Fibroblast of villous mesenchyme (primary cell): ENCODE results near the gene VPS54. TPM values are rescaled to one million over a fixed set of nuclear protein-coding genes. Genes with fewer than 3 reads are reported as not detected.

ENCODE experiments used
- DNase-seq: peaks from one replicate; pipeline ENCODE4 v3.0.0-alpha.2; 2010; ENCODE audit warnings: low read depth
- H3K4me3 ChIP-seq: 2 replicates; pipeline ENCODE4 v1.5.1; 2011; ENCODE audit warnings: low read depth, mild to moderate bottlenecking, low read length
- total RNA-seq: library from RNA; depleted of rRNA; stranded (reverse); fragments of >200 nt; gene quantifications from 2 replicates; pipeline ENCODE4 v1.2.3, GENCODE V29; 2012
- TF ChIP-seq, protein P1 (sequence below): IDR thresholded peaks from 2 replicates; pipeline ENCODE4 v1.5.1; 2012; ENCODE audit warnings: low read depth, mild to moderate bottlenecking, low read length; ENCODE audit not compliant: insufficient read depth

Gene VPS54
- total RNA-seq, 1 donor = 32.0 TPM

DNA sequence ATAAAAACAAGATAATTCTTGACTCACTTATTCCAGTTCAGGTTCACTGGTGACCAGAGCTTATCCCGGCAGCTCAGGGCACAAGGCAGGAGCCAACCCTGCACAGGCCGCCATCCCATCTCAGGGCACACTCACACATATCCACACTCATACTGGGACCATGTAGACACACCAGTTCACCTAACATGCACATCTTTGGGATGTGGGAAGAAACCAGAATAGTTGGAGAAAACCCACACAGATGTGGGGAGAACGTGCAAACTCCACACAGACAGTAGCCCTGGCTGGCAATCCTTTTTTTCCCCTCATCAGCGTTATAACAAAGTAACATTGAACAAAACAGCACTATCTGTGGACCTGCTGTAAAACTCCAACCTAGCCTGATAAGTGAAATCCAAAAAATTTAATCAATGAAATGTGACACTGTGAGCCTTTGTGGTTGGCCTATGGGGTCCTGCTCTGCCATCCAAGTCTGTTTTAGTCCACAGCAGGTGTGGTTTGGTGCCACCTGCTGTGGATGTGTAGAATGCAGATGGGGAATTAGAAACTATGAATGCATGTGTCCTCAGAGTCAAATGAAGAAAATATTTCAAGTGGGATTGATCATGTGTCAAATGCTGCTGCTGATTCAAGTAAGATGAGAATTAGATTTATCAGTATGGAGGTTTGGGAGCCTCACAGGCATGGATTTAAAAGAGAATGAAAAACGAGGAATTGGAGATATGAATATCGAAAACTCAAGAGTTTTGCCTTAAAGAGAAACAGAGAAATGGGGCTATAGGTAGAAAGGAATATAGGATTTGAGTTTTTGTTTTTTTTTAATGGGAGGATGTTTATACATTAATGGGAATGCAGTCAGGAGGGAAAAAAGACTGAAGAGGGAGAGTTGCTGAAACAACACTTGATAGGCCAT lies 130.5 kb downstream of the VPS54 start:
- TF ChIP-seq, protein P1, sequence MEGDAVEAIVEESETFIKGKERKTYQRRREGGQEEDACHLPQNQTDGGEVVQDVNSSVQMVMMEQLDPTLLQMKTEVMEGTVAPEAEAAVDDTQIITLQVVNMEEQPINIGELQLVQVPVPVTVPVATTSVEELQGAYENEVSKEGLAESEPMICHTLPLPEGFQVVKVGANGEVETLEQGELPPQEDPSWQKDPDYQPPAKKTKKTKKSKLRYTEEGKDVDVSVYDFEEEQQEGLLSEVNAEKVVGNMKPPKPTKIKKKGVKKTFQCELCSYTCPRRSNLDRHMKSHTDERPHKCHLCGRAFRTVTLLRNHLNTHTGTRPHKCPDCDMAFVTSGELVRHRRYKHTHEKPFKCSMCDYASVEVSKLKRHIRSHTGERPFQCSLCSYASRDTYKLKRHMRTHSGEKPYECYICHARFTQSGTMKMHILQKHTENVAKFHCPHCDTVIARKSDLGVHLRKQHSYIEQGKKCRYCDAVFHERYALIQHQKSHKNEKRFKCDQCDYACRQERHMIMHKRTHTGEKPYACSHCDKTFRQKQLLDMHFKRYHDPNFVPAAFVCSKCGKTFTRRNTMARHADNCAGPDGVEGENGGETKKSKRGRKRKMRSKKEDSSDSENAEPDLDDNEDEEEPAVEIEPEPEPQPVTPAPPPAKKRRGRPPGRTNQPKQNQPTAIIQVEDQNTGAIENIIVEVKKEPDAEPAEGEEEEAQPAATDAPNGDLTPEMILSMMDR = peak; percentile 81
- H3K4me3 ChIP-seq = no peak overlapping the region
- peak; percentile 53 for DNase-seq

DNA sequence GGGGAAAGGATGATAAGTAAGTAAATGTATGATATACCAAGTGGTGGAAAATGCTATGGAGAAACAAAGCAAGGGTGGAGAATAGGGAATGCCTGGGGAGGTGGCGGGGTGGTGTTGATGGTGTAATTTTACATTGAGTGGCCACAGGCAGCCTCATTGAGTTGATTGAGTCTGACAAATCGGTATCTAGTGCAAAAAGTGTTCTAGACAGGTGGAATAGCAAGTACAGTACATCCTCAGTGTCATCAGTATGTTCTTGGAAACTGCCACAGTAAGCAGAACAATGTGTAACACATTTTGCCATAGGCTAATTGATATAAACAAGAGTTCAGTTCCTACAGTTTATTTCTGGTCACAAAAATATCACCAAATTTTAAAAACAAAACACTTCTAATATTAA lies 131.2 kb downstream of the VPS54 start:
- TF ChIP-seq, protein P1 = no peak
- H3K4me3 ChIP-seq = no peak overlapping the region
- DNase-seq = no peak

DNA sequence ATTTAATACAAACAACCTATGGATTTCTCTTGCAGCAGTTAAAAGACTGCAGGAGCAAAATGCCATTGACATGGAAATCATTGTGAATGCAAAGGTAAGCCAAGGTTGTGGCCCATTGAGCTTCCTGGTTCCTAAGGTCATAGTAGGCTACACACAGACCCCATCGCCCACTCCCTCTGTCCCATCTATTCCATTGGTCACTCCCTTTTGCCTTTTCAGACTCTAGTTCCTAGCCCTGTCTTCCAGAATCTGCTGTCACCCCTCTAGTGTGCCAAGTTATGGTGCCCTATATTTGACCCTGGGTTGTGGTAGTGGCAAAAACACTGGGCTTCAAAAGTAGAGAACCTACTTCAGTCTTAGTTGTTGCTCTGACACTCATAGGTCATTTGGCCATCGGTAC lies 132.8 kb downstream of the VPS54 start:
- DNase-seq = no peak
- TF ChIP-seq, protein P1 = no peak
- H3K4me3 ChIP-seq = no peak overlapping the region

DNA sequence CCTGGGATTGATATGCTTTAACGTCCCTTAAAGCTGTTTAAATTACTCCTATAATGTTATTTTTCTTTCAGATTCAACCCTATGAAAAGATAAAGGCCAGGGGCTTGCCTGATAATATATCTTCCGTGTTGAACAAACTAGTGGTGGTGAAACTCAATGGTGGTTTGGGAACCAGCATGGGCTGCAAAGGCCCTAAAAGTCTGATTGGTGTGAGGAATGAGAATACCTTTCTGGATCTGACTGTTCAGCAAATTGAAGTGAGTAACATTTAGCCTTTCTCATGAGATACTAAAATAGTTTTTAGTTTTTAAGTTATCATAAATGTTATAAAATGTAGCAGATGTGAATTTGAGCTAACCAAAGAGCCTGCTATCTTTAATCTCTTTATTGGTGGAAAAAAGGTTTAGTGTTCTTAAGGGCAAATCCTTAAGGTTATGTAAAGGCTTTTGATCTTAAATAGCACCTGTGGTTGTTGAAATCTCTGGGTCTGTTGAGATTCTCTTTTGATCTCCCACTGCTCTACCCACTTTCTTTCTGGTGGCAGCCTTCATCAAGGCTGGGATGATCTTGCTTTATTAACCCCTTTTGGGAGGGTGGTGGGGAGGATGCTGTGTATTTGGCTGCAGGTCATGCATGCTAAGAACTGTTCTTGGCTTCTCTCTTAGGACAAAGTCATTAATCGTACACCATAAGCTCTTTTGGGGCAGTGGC lies 136.7 kb downstream of the VPS54 start:
- DNase-seq = no peak
- H3K4me3 ChIP-seq = no peak overlapping the region
- TF ChIP-seq, protein P1 = no peak

DNA sequence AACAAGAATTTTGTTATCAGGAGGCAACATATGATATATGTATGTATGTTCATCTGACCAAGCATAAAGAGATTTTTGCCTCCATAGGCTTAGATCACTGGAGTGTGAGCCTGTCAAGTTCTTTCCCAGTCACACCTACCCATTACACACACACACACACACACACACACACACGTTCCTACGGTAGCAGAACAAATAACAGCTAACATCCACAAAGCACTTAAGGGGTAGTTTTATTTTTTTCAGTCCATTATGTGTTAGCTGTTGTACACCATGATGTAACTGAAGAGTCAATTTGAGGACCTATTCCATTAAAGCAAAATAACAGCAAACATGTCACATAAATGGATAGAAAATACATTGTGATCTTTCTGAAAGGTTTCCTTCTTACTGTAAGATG lies 138.0 kb downstream of the VPS54 start:
- no peak overlapping the region for H3K4me3 ChIP-seq
- no peak for DNase-seq
- TF ChIP-seq, protein P1 = no peak

DNA sequence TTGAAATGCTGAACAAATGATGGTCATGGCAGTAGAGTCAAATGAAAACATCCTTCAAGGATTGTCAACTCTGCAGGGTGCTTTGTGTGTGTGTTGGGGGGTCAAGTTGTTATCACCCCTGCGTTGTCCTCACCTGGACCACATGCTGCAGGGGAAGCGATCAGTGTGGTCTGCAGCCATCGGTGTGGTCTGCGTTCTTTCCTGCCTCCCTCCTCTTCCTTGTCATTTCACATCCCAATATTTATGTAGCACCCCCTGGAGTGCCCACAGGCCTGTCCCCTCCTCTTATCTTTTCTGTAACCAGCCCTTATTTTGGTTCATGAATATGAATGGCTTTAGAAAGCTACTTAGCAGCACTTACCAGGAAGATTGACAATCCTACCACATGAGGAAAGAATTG lies 138.6 kb downstream of the VPS54 start:
- no peak overlapping the region for H3K4me3 ChIP-seq
- TF ChIP-seq, protein P1 = no peak
- no peak for DNase-seq
